NCI-H146 treated with DMSO at 0.1 percent for 48 hours (cell line): ENCODE results near the gene ASB1.
"Not testable (repeated sequence)": the region's sequence is repeated elsewhere in the genome, so short reads cannot be mapped to it uniquely, and the experiment has no call there.

ENCODE experiments used
- DNase-seq: peaks from one replicate; lab custom pipeline; 2025; ENCODE audit not compliant: unreplicated experiment; lab: John Stamatoyannopoulos, UW

ASB1 gene

GRCh38 chr2:238403632-238404405, 22.9 kb upstream of the ASB1 start:
- no peak for DNase-seq

GRCh38 chr2:238404406-238405216, 22.1 kb upstream of the ASB1 start:
- no peak for DNase-seq

GRCh38 chr2:238405217-238405555, 21.5 kb upstream of the ASB1 start:
- DNase-seq, result not testable (repeated sequence)

GRCh38 chr2:238406221-238406997, 20.3 kb upstream of the ASB1 start:
- DNase-seq, result no peak

- no peak for DNase-seq
Measured at GRCh38 chr2:238406998-238407285, 19.8 kb upstream of the ASB1 start.

GRCh38 chr2:238407566-238407965, 19.2 kb upstream of the ASB1 start:
- DNase-seq, result no peak

GRCh38 chr2:238408615-238409340, 17.9 kb upstream of the ASB1 start:
- DNase-seq, result no peak

GRCh38 chr2:238409341-238410199, 17.2 kb upstream of the ASB1 start:
- DNase-seq, result no peak

GRCh38 chr2:238412067-238412767, 14.5 kb upstream of the ASB1 start:
- DNase-seq, result no peak

GRCh38 chr2:238413368-238413767, 13.4 kb upstream of the ASB1 start:
- no peak for DNase-seq

GRCh38 chr2:238415036-238415764, 11.5 kb upstream of the ASB1 start:
- no peak for DNase-seq

- no peak for DNase-seq
Measured at GRCh38 chr2:238415893-238416292, 10.8 kb upstream of the ASB1 start.

- no peak for DNase-seq
Measured at GRCh38 chr2:238418196-238418998, 8.3 kb upstream of the ASB1 start.

GRCh38 chr2:238418999-238419546, 7.7 kb upstream of the ASB1 start:
- no peak for DNase-seq

GRCh38 chr2:238420442-238420841, 6.3 kb upstream of the ASB1 start:
- no peak for DNase-seq

- DNase-seq, result no peak
Measured at GRCh38 chr2:238420878-238421694, 5.6 kb upstream of the ASB1 start.

GRCh38 chr2:238421695-238422035, 5.1 kb upstream of the ASB1 start:
- no peak for DNase-seq
